ENCODE results near the gene RALGPS1. TPM values are rescaled to one million over a fixed set of nuclear protein-coding genes. Genes with fewer than 3 reads are reported as not detected.

The RALGPS1 gene
- total and polyA plus RNA-seq, 2 of the 8 experiments (the other 6 are each of a cell fraction or from before 2014, with no cell fraction given), result 20.0 to 23.5 TPM

DNA sequence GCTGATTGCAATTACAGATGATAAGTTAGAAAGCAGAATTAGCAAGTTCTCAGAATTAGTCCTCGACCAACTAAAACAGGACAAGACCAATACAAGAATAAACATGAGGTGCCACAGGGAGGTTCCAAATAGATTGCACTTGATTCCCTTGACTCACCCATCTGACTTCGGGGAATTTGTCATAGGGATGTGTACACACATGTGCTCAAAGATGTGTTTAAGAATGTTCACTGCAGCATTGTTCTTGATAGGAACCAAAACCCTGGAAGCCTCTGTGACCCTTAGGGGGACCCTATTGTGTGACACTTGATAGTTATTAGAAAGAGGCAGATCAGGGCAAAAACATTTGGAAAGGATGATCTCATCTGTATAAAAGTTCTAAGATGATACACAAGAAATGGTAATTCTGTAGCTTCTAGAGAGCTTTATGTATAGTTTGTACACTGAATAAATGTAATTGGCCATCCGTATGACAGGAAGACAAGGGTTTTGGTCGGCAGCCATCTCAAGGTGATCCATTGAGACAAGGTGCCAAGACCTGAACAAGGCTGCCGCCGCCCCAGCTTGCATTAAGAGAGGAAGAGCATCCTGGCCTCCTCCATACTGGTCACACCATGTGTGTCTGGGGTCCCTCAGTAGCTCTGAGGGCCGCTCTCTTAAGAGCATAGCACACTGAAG is 301.8 kb downstream of the RALGPS1 start:
- no peaks in the 10 kb centered on the region for H3K79me2 ChIP-seq (ENCODE audit: control insufficient read depth in 1 of 2, insufficient read depth in 2 of 2, low read length in 2 of 2)
- H4K8ac ChIP-seq (ENCODE audit: extremely low read depth, insufficient read depth, low read length), result no peak overlapping the region
- H2BK120ac ChIP-seq (replicated peaks; ENCODE audit: low read depth, low read length), result no peak overlapping the region
- no peak overlapping the region for H2BK15ac ChIP-seq (ENCODE audit: low read length)
- CTCF ChIA-PET (ENCODE audit: partially characterized antibody), result interaction anchor here (1.0 to 5.8 kb wide), 9 partner anchors 9 to 299 kb away, joined by 3 to 45 read pairs (median 4); no protein-coding TSS in a partner anchor
- H3K23ac ChIP-seq (ENCODE audit: insufficient read length), result no peak overlapping the region
- no peak overlapping the region for H4K91ac ChIP-seq (replicated peaks; ENCODE audit: insufficient read length, low read length)
- H3K36me3 ChIP-seq (ENCODE audit: control insufficient read depth in 2 of 4, insufficient read depth in 4 of 4, low read length in 3 of 4), result no peaks in the 10 kb centered on the region
- no peak overlapping the region for H3K4ac ChIP-seq (replicated peaks; ENCODE audit: insufficient read length, low read depth, low read length)
- peaks cover 0 to 4% (median 2%) of the 10 kb centered on the region in 4 experiments; a peak in 4 of 7 replicates for H3K4me1 ChIP-seq (replicated peaks in 1 of 4; ENCODE audit: control insufficient read depth in 3 of 4, insufficient read depth in 4 of 4, low read length in 3 of 4)
- no peak overlapping the region for H3K27ac ChIP-seq (ENCODE audit: low read depth, low read length)
- no peaks in the 10 kb centered on the region for H3K79me1 ChIP-seq (ENCODE audit: low read depth, low read length)
- peaks cover 0 to 3% of the 10 kb centered on the region in 2 experiments for H4K20me1 ChIP-seq (replicated peaks in 1 of 2; ENCODE audit: control insufficient read depth in 1 of 2, insufficient read depth in 2 of 2, low read length in 2 of 2)
- no peak overlapping the region for H3K18ac ChIP-seq (ENCODE audit: extremely low read depth, low read length)
- no peak overlapping the region for H2BK5ac ChIP-seq (ENCODE audit: low read depth, low read length)
- H3K23me2 ChIP-seq (ENCODE audit: low read depth, low read length), result no peaks in the 10 kb centered on the region
- POLR2A ChIA-PET (ENCODE audit: partially characterized antibody), result no interaction called here
- no peak overlapping the region for H2AFZ ChIP-seq (ENCODE audit: low read length)
- no peak overlapping the region for H3K4me3 ChIP-seq (ENCODE audit: extremely low read depth in 1 of 4, insufficient read depth in 2 of 4, low read depth in 3 of 4, low read length in 4 of 4)
- DNase-seq (ENCODE audit: low read depth in 1 of 2, low spot score in 2 of 2), result no peak
- H3K56ac ChIP-seq (replicated peaks; ENCODE audit: insufficient read length, low read depth, low read length), result no peak overlapping the region
- FAIRE-seq, result no peak
- no peak overlapping the region for H2AK5ac ChIP-seq (ENCODE audit: low read depth, low read length)
- no peaks in the 10 kb centered on the region for H3K9me3 ChIP-seq (ENCODE audit: insufficient read depth in 2 of 2, low read depth in 1 of 2, low read length in 1 of 2)
- 87% methylated on average over 7 of the region's 7 CpGs; no CpG with 5 or more reads in 1 of the 2 experiments for whole genome bisulfite sequencing, 2 experiments (ENCODE audit: extremely low coverage in 1 of 2, insufficient coverage in 1 of 2, insufficient read length in 1 of 2, insufficient replicate concordance in 2 of 2, low coverage in 1 of 2, low lambda C conversion rate in 2 of 2, missing lambda C conversion rate in 1 of 2)
- no peak overlapping the region for H3K4me2 ChIP-seq (ENCODE audit: insufficient read depth in 1 of 2, low read depth in 2 of 2, low read length in 2 of 2)
- no peaks in the 10 kb centered on the region for H3K27me3 ChIP-seq (replicated peaks in 1 of 4; ENCODE audit: control insufficient read depth in 3 of 4, extremely low read depth in 1 of 4, insufficient read depth in 3 of 4, low read length in 3 of 4)
- H3K14ac ChIP-seq (ENCODE audit: insufficient read length), result no peak overlapping the region
- no peak overlapping the region for H2BK12ac ChIP-seq (ENCODE audit: low read depth, low read length)
- no peak overlapping the region for H2BK20ac ChIP-seq (ENCODE audit: low read length)
- no peak overlapping the region for H4K5ac ChIP-seq (ENCODE audit: insufficient read length, low read depth, low read length)
- no peak overlapping the region for H3K9ac ChIP-seq (replicated peaks in 1 of 4; ENCODE audit: extremely low read depth in 1 of 4, low read depth in 3 of 4, low read length in 3 of 4)
- TF ChIP-seq RXRA (IDR thresholded peaks at IDR 0.05; ENCODE audit: insufficient read depth, low read depth, low read length) (no peak), SAP30 (IDR thresholded peaks at IDR 0.05; ENCODE audit: insufficient read depth, insufficient replicate concordance, low read length) (no peak), EZH2 (IDR thresholded peaks at IDR 0.05; ENCODE audit: low read depth, low read length, severe bottlenecking) (no peak), GABPA (IDR thresholded peaks at IDR 0.05; ENCODE audit: borderline replicate concordance, insufficient read depth, low read length) (no peak), ASH2L (IDR thresholded peaks at IDR 0.05; ENCODE audit: low read length) (no peak), KDM1A (IDR thresholded peaks at IDR 0.05; ENCODE audit: borderline replicate concordance, low read length) (no peak)
- TF ChIP-seq, protein P1, sequence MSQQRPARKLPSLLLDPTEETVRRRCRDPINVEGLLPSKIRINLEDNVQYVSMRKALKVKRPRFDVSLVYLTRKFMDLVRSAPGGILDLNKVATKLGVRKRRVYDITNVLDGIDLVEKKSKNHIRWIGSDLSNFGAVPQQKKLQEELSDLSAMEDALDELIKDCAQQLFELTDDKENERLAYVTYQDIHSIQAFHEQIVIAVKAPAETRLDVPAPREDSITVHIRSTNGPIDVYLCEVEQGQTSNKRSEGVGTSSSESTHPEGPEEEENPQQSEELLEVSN (IDR thresholded peaks at IDR 0.05), result no peak

Data from H1 (cell line).